Measurements from ENCODE around the gene SH3BP5. TPM values are rescaled to one million over a fixed set of nuclear protein-coding genes. Genes with fewer than 3 reads are reported as not detected.

SH3BP5 gene
- total RNA-seq, 1 donor from 2014 or later = 24.0 TPM

GRCh38 chr3:15263926-15264325 lies 68.5 kb downstream of the SH3BP5 start:
- H3K9me3 ChIP-seq (ENCODE audit: control insufficient read depth in 3 of 3, low read length in 3 of 3) = no peaks in the 10 kb centered on the region
- H3K27me3 ChIP-seq (ENCODE audit: control insufficient read depth in 3 of 3, insufficient read depth in 3 of 3, low read length in 3 of 3) = no peaks in the 10 kb centered on the region
- H3K9ac ChIP-seq (ENCODE audit: low read depth in 1 of 3, low read length in 3 of 3) = no peak overlapping the region
- H3K4me3 ChIP-seq (ENCODE audit: low read length in 3 of 3) = no peak overlapping the region
- peaks cover 2 to 35% (median 21%) of the 10 kb centered on the region in 3 donors for H3K36me3 ChIP-seq (ENCODE audit: control insufficient read depth in 3 of 3, insufficient read depth in 3 of 3, low read length in 3 of 3)
- peak overlapping the region; percentile 6 for H3K27ac ChIP-seq (ENCODE audit: low read depth, low read length)
- H3K4me1 ChIP-seq (ENCODE audit: control insufficient read depth in 3 of 3, insufficient read depth in 3 of 3, low read length in 3 of 3) = peaks cover 11 to 50% (median 27%) of the 10 kb centered on the region in 3 donors

GRCh38 chr3:15263120-15263519 lies 69.3 kb downstream of the SH3BP5 start:
- peaks cover 5 to 42% (median 23%) of the 10 kb centered on the region in 3 donors for H3K4me1 ChIP-seq (ENCODE audit: control insufficient read depth in 3 of 3, insufficient read depth in 3 of 3, low read length in 3 of 3)
- no peak overlapping the region for H3K4me3 ChIP-seq (ENCODE audit: low read length in 3 of 3)
- peak overlapping the region; percentile 6 for H3K27ac ChIP-seq (ENCODE audit: low read depth, low read length)
- no peaks in the 10 kb centered on the region for H3K9me3 ChIP-seq (ENCODE audit: control insufficient read depth in 3 of 3, low read length in 3 of 3)
- H3K9ac ChIP-seq (ENCODE audit: low read depth in 1 of 3, low read length in 3 of 3) = no peak overlapping the region
- peaks cover 8 to 43% (median 25%) of the 10 kb centered on the region in 3 donors for H3K36me3 ChIP-seq (ENCODE audit: control insufficient read depth in 3 of 3, insufficient read depth in 3 of 3, low read length in 3 of 3)
- H3K27me3 ChIP-seq (ENCODE audit: control insufficient read depth in 3 of 3, insufficient read depth in 3 of 3, low read length in 3 of 3) = no peaks in the 10 kb centered on the region

- Histone ChIP-seq H3K27me3 (ENCODE audit: control insufficient read depth in 3 of 3, insufficient read depth in 3 of 3, low read length in 3 of 3) (no peaks in the 10 kb centered on the region), H3K9ac (ENCODE audit: low read depth in 1 of 3, low read length in 3 of 3) (no peak overlapping the region), H3K36me3 (ENCODE audit: control insufficient read depth in 3 of 3, insufficient read depth in 3 of 3, low read length in 3 of 3) (peaks cover 8 to 50% (median 31%) of the 10 kb centered on the region in 3 donors), H3K27ac (ENCODE audit: low read depth, low read length) (no peak overlapping the region), H3K9me3 (ENCODE audit: control insufficient read depth in 3 of 3, low read length in 3 of 3) (no peaks in the 10 kb centered on the region), H3K4me3 (ENCODE audit: low read length in 3 of 3) (no peak overlapping the region), H3K4me1 (ENCODE audit: control insufficient read depth in 3 of 3, insufficient read depth in 3 of 3, low read length in 3 of 3) (peaks cover 2 to 37% (median 14%) of the 10 kb centered on the region in 3 donors)
Measured at GRCh38 chr3:15262021-15262420, 70.4 kb downstream of the SH3BP5 start.

GRCh38 chr3:15261274-15261673 lies 71.1 kb downstream of the SH3BP5 start:
- Histone ChIP-seq H3K36me3 (ENCODE audit: control insufficient read depth in 3 of 3, insufficient read depth in 3 of 3, low read length in 3 of 3) (peaks cover 16 to 57% (median 35%) of the 10 kb centered on the region in 3 donors), H3K27me3 (ENCODE audit: control insufficient read depth in 3 of 3, insufficient read depth in 3 of 3, low read length in 3 of 3) (no peaks in the 10 kb centered on the region), H3K9me3 (ENCODE audit: control insufficient read depth in 3 of 3, low read length in 3 of 3) (no peaks in the 10 kb centered on the region), H3K4me3 (ENCODE audit: low read length in 3 of 3) (no peak overlapping the region), H3K27ac (ENCODE audit: low read depth, low read length) (no peak overlapping the region), H3K9ac (ENCODE audit: low read depth in 1 of 3, low read length in 3 of 3) (no peak overlapping the region), H3K4me1 (ENCODE audit: control insufficient read depth in 3 of 3, insufficient read depth in 3 of 3, low read length in 3 of 3) (peaks cover 9 to 37% (median 14%) of the 10 kb centered on the region in 3 donors)

- Histone ChIP-seq H3K27ac (ENCODE audit: low read depth, low read length) (no peak overlapping the region), H3K36me3 (ENCODE audit: control insufficient read depth in 3 of 3, insufficient read depth in 3 of 3, low read length in 3 of 3) (peaks cover 23 to 64% (median 42%) of the 10 kb centered on the region in 3 donors), H3K27me3 (ENCODE audit: control insufficient read depth in 3 of 3, insufficient read depth in 3 of 3, low read length in 3 of 3) (no peaks in the 10 kb centered on the region), H3K4me1 (ENCODE audit: control insufficient read depth in 3 of 3, insufficient read depth in 3 of 3, low read length in 3 of 3) (peaks cover 9 to 35% (median 14%) of the 10 kb centered on the region in 3 donors), H3K4me3 (ENCODE audit: low read length in 3 of 3) (no peak overlapping the region), H3K9ac (ENCODE audit: low read depth in 1 of 3, low read length in 3 of 3) (no peak overlapping the region), H3K9me3 (ENCODE audit: control insufficient read depth in 3 of 3, low read length in 3 of 3) (no peaks in the 10 kb centered on the region)
Measured at GRCh38 chr3:15260531-15260930, 71.9 kb downstream of the SH3BP5 start.

GRCh38 chr3:15258720-15259119 lies 73.7 kb downstream of the SH3BP5 start:
- H3K36me3 ChIP-seq (ENCODE audit: control insufficient read depth in 3 of 3, insufficient read depth in 3 of 3, low read length in 3 of 3) = peaks cover 24 to 79% (median 56%) of the 10 kb centered on the region in 3 donors
- H3K9me3 ChIP-seq (ENCODE audit: control insufficient read depth in 3 of 3, low read length in 3 of 3) = no peaks in the 10 kb centered on the region
- H3K4me3 ChIP-seq (ENCODE audit: low read length in 3 of 3) = no peak overlapping the region
- no peaks in the 10 kb centered on the region for H3K27me3 ChIP-seq (ENCODE audit: control insufficient read depth in 3 of 3, insufficient read depth in 3 of 3, low read length in 3 of 3)
- H3K4me1 ChIP-seq (ENCODE audit: control insufficient read depth in 3 of 3, insufficient read depth in 3 of 3, low read length in 3 of 3) = peaks cover 9 to 26% (median 11%) of the 10 kb centered on the region in 3 donors
- no peak overlapping the region for H3K27ac ChIP-seq (ENCODE audit: low read depth, low read length)
- H3K9ac ChIP-seq (ENCODE audit: low read depth in 1 of 3, low read length in 3 of 3) = no peak overlapping the region

- H3K36me3 ChIP-seq (ENCODE audit: control insufficient read depth in 3 of 3, insufficient read depth in 3 of 3, low read length in 3 of 3) = peaks cover 31 to 91% (median 66%) of the 10 kb centered on the region in 3 donors
- no peaks in the 10 kb centered on the region for H3K27me3 ChIP-seq (ENCODE audit: control insufficient read depth in 3 of 3, insufficient read depth in 3 of 3, low read length in 3 of 3)
- peak overlapping the region; percentile 52 for H3K27ac ChIP-seq (ENCODE audit: low read depth, low read length)
- H3K4me3 ChIP-seq (ENCODE audit: low read length in 3 of 3) = no peak overlapping the region
- H3K9me3 ChIP-seq (ENCODE audit: control insufficient read depth in 3 of 3, low read length in 3 of 3) = no peaks in the 10 kb centered on the region
- peak overlapping the region in 1 of 3 donors; percentile 12 for H3K9ac ChIP-seq (ENCODE audit: low read depth in 1 of 3, low read length in 3 of 3)
- H3K4me1 ChIP-seq (ENCODE audit: control insufficient read depth in 3 of 3, insufficient read depth in 3 of 3, low read length in 3 of 3) = peaks cover 5 to 19% (median 9%) of the 10 kb centered on the region in 3 donors
Measured at GRCh38 chr3:15256861-15257341, 75.5 kb downstream of the SH3BP5 start.

GRCh38 chr3:15255215-15255614 lies 77.2 kb downstream of the SH3BP5 start:
- Histone ChIP-seq H3K9ac (ENCODE audit: low read depth in 1 of 3, low read length in 3 of 3) (peak overlapping the region in 1 of 3 donors; percentile 34), H3K9me3 (ENCODE audit: control insufficient read depth in 3 of 3, low read length in 3 of 3) (no peaks in the 10 kb centered on the region), H3K27ac (ENCODE audit: low read depth, low read length) (no peak overlapping the region), H3K4me3 (ENCODE audit: low read length in 3 of 3) (no peak overlapping the region), H3K4me1 (ENCODE audit: control insufficient read depth in 3 of 3, insufficient read depth in 3 of 3, low read length in 3 of 3) (peaks cover 5 to 19% (median 9%) of the 10 kb centered on the region in 3 donors), H3K36me3 (ENCODE audit: control insufficient read depth in 3 of 3, insufficient read depth in 3 of 3, low read length in 3 of 3) (peaks cover 36 to 89% (median 74%) of the 10 kb centered on the region in 3 donors), H3K27me3 (ENCODE audit: control insufficient read depth in 3 of 3, insufficient read depth in 3 of 3, low read length in 3 of 3) (no peaks in the 10 kb centered on the region)

GRCh38 chr3:15253023-15253697 lies 79.2 kb downstream of the SH3BP5 start:
- peaks cover 30 to 81% (median 69%) of the 10 kb centered on the region in 3 donors for H3K36me3 ChIP-seq (ENCODE audit: control insufficient read depth in 3 of 3, insufficient read depth in 3 of 3, low read length in 3 of 3)
- H3K9ac ChIP-seq (ENCODE audit: low read depth in 1 of 3, low read length in 3 of 3) = no peak overlapping the region
- no peaks in the 10 kb centered on the region for H3K9me3 ChIP-seq (ENCODE audit: control insufficient read depth in 3 of 3, low read length in 3 of 3)
- H3K4me1 ChIP-seq (ENCODE audit: control insufficient read depth in 3 of 3, insufficient read depth in 3 of 3, low read length in 3 of 3) = peaks cover 5 to 19% (median 9%) of the 10 kb centered on the region in 3 donors
- H3K27me3 ChIP-seq (ENCODE audit: control insufficient read depth in 3 of 3, insufficient read depth in 3 of 3, low read length in 3 of 3) = no peaks in the 10 kb centered on the region
- H3K4me3 ChIP-seq (ENCODE audit: low read length in 3 of 3) = no peak overlapping the region
- no peak overlapping the region for H3K27ac ChIP-seq (ENCODE audit: low read depth, low read length)

GRCh38 chr3:15246186-15246585 lies 86.2 kb downstream of the SH3BP5 start:
- Histone ChIP-seq H3K4me1 (ENCODE audit: control insufficient read depth in 3 of 3, insufficient read depth in 3 of 3, low read length in 3 of 3) (no peaks in the 10 kb centered on the region), H3K9me3 (ENCODE audit: control insufficient read depth in 3 of 3, low read length in 3 of 3) (no peaks in the 10 kb centered on the region), H3K4me3 (ENCODE audit: low read length in 3 of 3) (no peak overlapping the region), H3K27me3 (ENCODE audit: control insufficient read depth in 3 of 3, insufficient read depth in 3 of 3, low read length in 3 of 3) (no peaks in the 10 kb centered on the region), H3K9ac (ENCODE audit: low read depth in 1 of 3, low read length in 3 of 3) (no peak overlapping the region), H3K27ac (ENCODE audit: low read depth, low read length) (no peak overlapping the region), H3K36me3 (ENCODE audit: control insufficient read depth in 3 of 3, insufficient read depth in 3 of 3, low read length in 3 of 3) (peaks cover 26 to 68% (median 57%) of the 10 kb centered on the region in 3 donors)

All from skeletal muscle tissue (tissue), 4 donors.